Mucosa of stomach (tissue), 1 donor: ENCODE data around the gene OLFML2B.
"Not testable (repeated sequence)": the region's sequence is repeated elsewhere in the genome, so short reads cannot be mapped to it uniquely, and the experiment has no call there.

Source experiments
- H3K27me3 ChIP-seq: one replicate; pipeline ENCODE4 v1.7.0; 2013; ENCODE audit warnings: mild to moderate bottlenecking, low read length; ENCODE audit not compliant: control insufficient read depth, insufficient read depth
- H3K36me3 ChIP-seq: one replicate; pipeline ENCODE4 v1.7.0; 2013; ENCODE audit warnings: low read length; ENCODE audit not compliant: control insufficient read depth, insufficient read depth
- H3K4me1 ChIP-seq: one replicate; pipeline ENCODE4 v1.7.0; 2013; ENCODE audit warnings: mild to moderate bottlenecking, low read length; ENCODE audit not compliant: control insufficient read depth, insufficient read depth
- H3K4me3 ChIP-seq: one replicate; pipeline ENCODE4 v1.7.0; 2013; ENCODE audit warnings: low read length
- H3K9ac ChIP-seq: one replicate; pipeline ENCODE4 v1.7.0; 2013; ENCODE audit warnings: mild to moderate bottlenecking, low read length, moderate library complexity
- H3K9me3 ChIP-seq: one replicate; pipeline ENCODE4 v1.7.0; 2013; ENCODE audit warnings: mild to moderate bottlenecking, low read length, moderate library complexity; ENCODE audit not compliant: control insufficient read depth
- donor health status: Pancreatic carcinoma.

OLFML2B gene

GRCh38 chr1:162023547-162024501 lies at the start of gene OLFML2B:
Gene OLFML2B, minus strand, starts transcription at chr1:162023869. Its CDS starts 439 bp downstream, at chr1:162023430.
- Histone ChIP-seq H3K9me3 (no peaks in the 10 kb centered on the region), H3K4me3 (peak within 1 kb of the TSS; percentile 72), H3K36me3 (no peaks in the 10 kb centered on the region), H3K27me3 (peaks cover 28% of the 10 kb centered on the region), H3K9ac (peak within 1 kb of the TSS; percentile 42), H3K4me1 (peaks cover 6% of the 10 kb centered on the region)

- Histone ChIP-seq H3K27me3 (peaks cover 7% of the 10 kb centered on the region), H3K9ac (no peak overlapping the region), H3K4me3 (no peak overlapping the region), H3K4me1 (peaks cover 43% of the 10 kb centered on the region), H3K9me3 (no peaks in the 10 kb centered on the region), H3K36me3 (no peaks in the 10 kb centered on the region)
Observed at GRCh38 chr1:162072740-162073139, 49.1 kb upstream of the OLFML2B start.

- Histone ChIP-seq H3K4me3 (peak overlapping the region; percentile 60), H3K4me1 (peaks cover 34% of the 10 kb centered on the region), H3K9me3 (no peaks in the 10 kb centered on the region), H3K27me3 (peaks cover 7% of the 10 kb centered on the region), H3K9ac (peak overlapping the region; percentile 72), H3K36me3 (no peaks in the 10 kb centered on the region)
Observed at GRCh38 chr1:162070825-162071224, 47.2 kb upstream of the OLFML2B start.

- Histone ChIP-seq H3K9ac (peak overlapping the region; percentile 72), H3K27me3 (peaks cover 7% of the 10 kb centered on the region), H3K4me1 (peaks cover 29% of the 10 kb centered on the region), H3K36me3 (no peaks in the 10 kb centered on the region), H3K9me3 (no peaks in the 10 kb centered on the region), H3K4me3 (peak overlapping the region; percentile 60)
Observed at GRCh38 chr1:162070094-162070748, 46.6 kb upstream of the OLFML2B start.

GRCh38 chr1:162069334-162070093 lies 45.8 kb upstream of the OLFML2B start, which contains the start of gene NOS1AP:
Gene NOS1AP, plus strand, starts transcription at chr1:162069691. Its CDS starts 487 bp downstream, at chr1:162070178.
- H3K9ac ChIP-seq = peak within 1 kb of the TSS; percentile 76
- H3K27me3 ChIP-seq = peaks cover 7% of the 10 kb centered on the region

GRCh38 chr1:162068301-162068700 lies 44.6 kb upstream of the OLFML2B start:
- Histone ChIP-seq H3K9me3 (no peaks in the 10 kb centered on the region), H3K36me3 (no peaks in the 10 kb centered on the region), H3K27me3 (peaks cover 7% of the 10 kb centered on the region), H3K4me1 (peaks cover 27% of the 10 kb centered on the region), H3K9ac (no peak overlapping the region), H3K4me3 (no peak overlapping the region)

More at GRCh38 chr1:162069334-162070093, 45.8 kb upstream of the OLFML2B start, which contains the start of gene NOS1AP:
- Histone ChIP-seq H3K9me3 (no peaks in the 10 kb centered on the region), H3K4me3 (peak within 1 kb of the TSS; percentile 60), H3K4me1 (peaks cover 27% of the 10 kb centered on the region), H3K36me3 (no peaks in the 10 kb centered on the region)

GRCh38 chr1:162067466-162067865 lies 43.8 kb upstream of the OLFML2B start:
- no peak overlapping the region for H3K4me3 ChIP-seq
- no peaks in the 10 kb centered on the region for H3K9me3 ChIP-seq
- no peak overlapping the region for H3K9ac ChIP-seq
- no peaks in the 10 kb centered on the region for H3K36me3 ChIP-seq
- H3K27me3 ChIP-seq = peaks cover 7% of the 10 kb centered on the region
- peaks cover 20% of the 10 kb centered on the region for H3K4me1 ChIP-seq

- H3K4me3 ChIP-seq, H3K36me3 ChIP-seq, H3K9me3 ChIP-seq, H3K9ac ChIP-seq, H3K27me3 ChIP-seq: not testable (repeated sequence)
- peaks cover 14% of the 10 kb centered on the region for H3K4me1 ChIP-seq
Observed at GRCh38 chr1:162066836-162067235, 43.2 kb upstream of the OLFML2B start.

- Histone ChIP-seq H3K4me1 (peaks cover 5% of the 10 kb centered on the region), H3K9me3 (no peaks in the 10 kb centered on the region), H3K9ac (no peak overlapping the region), H3K36me3 (no peaks in the 10 kb centered on the region), H3K27me3 (no peaks in the 10 kb centered on the region), H3K4me3 (no peak overlapping the region)
Observed at GRCh38 chr1:162065016-162065415, 41.3 kb upstream of the OLFML2B start.

GRCh38 chr1:162062542-162063015 lies 38.9 kb upstream of the OLFML2B start:
- H3K9me3 ChIP-seq = no peaks in the 10 kb centered on the region
- H3K4me1 ChIP-seq = no peaks in the 10 kb centered on the region
- no peak overlapping the region for H3K4me3 ChIP-seq
- no peak overlapping the region for H3K9ac ChIP-seq
- no peaks in the 10 kb centered on the region for H3K36me3 ChIP-seq
- H3K27me3 ChIP-seq = no peaks in the 10 kb centered on the region

GRCh38 chr1:162060314-162060713 lies 36.6 kb upstream of the OLFML2B start:
- Histone ChIP-seq H3K9ac (no peak overlapping the region), H3K36me3 (no peaks in the 10 kb centered on the region), H3K4me3 (no peak overlapping the region), H3K4me1 (no peaks in the 10 kb centered on the region), H3K27me3 (no peaks in the 10 kb centered on the region), H3K9me3 (no peaks in the 10 kb centered on the region)
